A549 (cell line): ENCODE results near the gene ZNF772.

ENCODE experiments used
- CTCF ChIP-seq: fragments of >200 bp; sonication (Bioruptor Twin); formaldehyde crosslinking; IDR thresholded peaks from 3 replicates; pipeline ENCODE4 v1.5.1; 2016
- MAZ ChIP-seq: fragments of 150-350 bp; IDR thresholded peaks from 2 replicates; pipeline ENCODE4 v1.6.1; 2014; ENCODE audit warnings: antibody characterized with exemption, low read depth, low read length, borderline replicate concordance
- MYC ChIP-seq: IDR thresholded peaks from 2 replicates; pipeline ENCODE4 v1.6.1; 2012; ENCODE audit warnings: mild to moderate bottlenecking, inconsistent platforms, low read length, improper control_type of control experiment, borderline replicate concordance
- RCOR1 ChIP-seq: fragments of 150-350 bp; IDR thresholded peaks from 2 replicates; pipeline ENCODE4 v1.6.1; 2014; ENCODE audit warnings: antibody characterized with exemption, low read length, low read depth

- TF ChIP-seq RCOR1 (no peak), CTCF (no peak), MAZ (no peak), MYC (no peak)
Measured at GRCh38 chr19:57419439-57419838, 57.9 kb downstream of the ZNF772 start.
